HUDEP-2 (cell line): Measurements from ENCODE around the gene MS4A6A.
"Not testable (repeated sequence)": the region's sequence is repeated elsewhere in the genome, so short reads cannot be mapped to it uniquely, and the experiment has no call there.

Experiments used
- DNase-seq, 76 experiments: peaks; one replicate each; lab custom pipeline; 2025; ENCODE audit not compliant: unreplicated experiment in 76 of 76; lab: John Stamatoyannopoulos, UW

Gene MS4A6A

DNA sequence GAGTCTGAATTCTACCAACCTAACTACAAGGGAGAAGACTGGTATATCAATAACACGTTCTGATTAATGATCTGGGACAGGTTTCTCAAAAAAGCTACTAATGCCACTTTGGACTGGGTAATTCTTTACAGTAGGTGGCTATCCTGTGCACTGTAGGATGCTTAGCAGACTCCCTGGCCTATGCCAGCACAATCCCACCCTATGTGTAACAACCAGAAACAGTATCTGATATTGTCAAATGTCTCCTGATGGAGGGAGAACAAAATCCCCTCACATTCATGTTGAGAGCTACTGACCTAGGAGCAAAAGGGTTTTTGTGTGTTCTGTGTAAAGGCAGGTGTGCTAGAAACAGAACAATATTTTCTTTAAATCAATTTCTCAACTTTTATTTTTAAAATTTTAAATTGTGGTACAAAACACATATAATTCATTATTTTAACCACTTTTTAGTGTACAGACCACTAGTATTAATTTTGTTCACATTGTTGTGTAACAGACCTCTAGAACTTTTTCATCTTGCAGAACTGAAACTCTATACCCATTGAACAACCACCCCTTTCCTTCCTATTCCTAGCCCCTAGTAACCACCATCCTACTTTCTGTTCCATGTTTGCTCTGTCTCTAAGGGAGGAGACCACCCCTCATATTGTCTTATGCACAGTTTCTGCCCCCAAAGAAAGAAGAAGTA is 2.1 kb upstream of the MS4A6A start:
- no peak for DNase-seq

DNA sequence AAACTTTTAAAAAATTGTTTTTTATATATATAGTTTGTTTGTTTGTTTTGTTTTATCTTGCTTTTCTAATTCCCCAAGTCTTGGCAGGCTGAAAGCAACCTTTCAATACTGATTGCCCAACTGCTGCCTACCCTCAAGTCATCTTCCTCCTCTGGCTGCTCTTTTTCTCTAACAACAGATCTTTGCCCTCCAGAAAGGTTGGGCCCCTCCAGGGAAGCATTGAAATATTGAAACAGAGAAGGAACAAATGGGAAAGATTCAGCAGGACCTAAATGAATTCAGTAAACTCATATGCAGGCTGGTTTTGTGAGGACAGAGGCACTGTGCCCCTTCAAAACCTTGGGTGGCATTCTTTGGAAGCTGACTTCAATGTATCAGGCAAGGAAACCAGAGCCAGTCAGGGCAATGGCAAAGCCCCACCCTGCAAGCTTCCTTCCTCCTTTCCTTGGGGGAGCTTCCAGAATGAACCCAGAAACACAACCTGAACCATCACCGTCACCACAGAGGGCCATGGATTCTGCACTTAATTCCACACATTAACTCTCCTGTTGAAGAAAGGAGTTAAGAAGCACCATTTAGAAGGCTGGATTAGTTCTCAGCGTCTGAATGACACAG is 815 bp upstream of the MS4A6A start:
- no peak for DNase-seq

DNA sequence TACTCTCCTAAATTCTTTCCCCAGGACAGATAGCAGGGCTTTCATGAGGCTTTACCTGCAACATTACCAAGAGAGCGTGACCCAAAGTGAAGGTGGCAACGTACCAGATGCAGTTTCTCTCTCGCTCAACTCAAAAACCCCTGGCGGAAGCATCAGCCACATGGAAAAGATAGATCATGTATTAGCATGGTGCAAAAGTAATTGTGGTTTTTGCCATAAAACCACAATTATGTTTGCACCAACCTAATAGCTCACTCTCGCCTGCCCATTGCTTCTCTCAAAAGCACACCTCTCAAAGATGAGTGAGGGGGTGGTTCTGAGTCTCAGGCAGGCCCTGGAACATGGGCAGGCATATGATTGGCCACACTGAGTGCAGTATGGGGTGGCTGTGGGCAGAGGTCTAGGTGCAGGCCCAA is 7.0 kb downstream of the MS4A6A start:
- DNase-seq, result no peak

DNA sequence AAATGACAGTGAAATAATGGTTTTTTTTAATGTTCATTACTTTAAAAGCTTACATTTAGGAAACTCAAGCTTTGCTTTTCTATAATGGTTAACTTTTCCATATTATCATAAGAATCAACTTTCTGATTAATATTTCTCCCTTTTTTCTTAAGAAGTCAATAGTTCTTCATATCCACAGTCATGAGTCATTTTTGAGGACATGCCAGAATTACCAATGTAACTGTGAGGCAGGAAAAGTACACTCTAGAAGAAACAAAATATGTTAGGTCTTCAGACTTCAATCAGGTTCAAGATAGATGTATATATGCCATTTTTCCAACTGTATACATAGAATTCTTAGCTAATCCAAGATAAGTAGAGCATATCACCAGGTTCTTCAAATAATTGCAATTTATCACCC is 10.9 kb downstream of the MS4A6A start:
- DNase-seq, result no peak

- DNase-seq, result no peak
Observed at GRCh38 chr11:60170566-60170965, 12.3 kb downstream of the MS4A6A start.

DNA sequence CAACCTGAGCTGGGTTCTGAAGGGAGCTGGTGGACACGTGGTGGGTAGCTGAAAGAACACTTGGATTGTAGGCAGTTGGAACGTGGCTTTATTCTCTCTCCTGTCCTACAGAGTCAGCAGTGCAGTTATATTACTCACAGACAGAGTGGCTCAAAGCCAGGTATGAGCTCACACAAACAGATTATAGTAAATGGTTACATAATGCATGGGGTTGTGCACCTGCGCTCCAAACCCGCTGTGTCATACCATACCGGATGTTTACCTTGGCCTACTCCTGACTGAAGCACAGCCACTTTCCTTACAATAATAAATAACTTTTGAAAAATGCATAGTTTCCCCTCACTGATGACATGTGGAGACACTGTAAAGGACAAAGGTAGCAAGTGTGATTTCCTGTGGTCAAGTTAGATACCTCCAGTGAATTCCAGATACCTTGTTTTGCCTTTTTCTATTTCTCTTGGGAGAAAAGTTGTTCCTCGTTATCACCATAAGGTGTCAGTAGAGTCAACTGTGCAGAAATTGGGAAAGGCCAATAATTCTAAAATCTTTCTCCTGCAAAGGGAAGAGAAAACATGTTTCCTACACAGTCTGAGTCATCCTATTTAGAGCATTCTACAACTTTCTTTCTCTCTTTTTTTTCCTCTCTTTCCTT is 13.5 kb downstream of the MS4A6A start:
- DNase-seq, result peak in 5 of 76 experiments; percentile 2 to 34 (median 26)

GRCh38 chr11:60168306-60168705 is 14.6 kb downstream of the MS4A6A start:
- no peak for DNase-seq

DNA sequence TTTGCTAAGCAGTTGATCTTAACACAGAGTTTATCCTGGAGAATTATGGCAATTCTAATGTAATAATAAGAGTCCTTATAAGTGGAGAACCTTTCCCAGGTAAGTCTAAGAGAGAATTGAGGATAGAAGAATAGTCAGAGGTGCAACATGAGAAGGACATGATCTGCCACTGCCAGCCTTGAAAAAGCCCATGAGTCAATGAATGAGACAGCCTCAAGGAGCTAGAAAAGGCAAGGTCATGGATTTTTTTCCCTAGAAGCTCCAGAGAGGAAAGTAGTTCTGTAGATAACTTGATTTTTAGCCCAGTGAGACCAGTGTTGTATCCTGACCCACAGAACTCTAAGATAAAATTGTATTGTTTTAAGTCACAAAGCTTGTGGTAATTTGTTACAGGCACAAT is 16.9 kb downstream of the MS4A6A start:
- no peak for DNase-seq

- DNase-seq, result no peak
Observed at GRCh38 chr11:60165538-60165937, 17.3 kb downstream of the MS4A6A start.

GRCh38 chr11:60164550-60165075 is 18.3 kb downstream of the MS4A6A start:
- DNase-seq, result no peak

DNA sequence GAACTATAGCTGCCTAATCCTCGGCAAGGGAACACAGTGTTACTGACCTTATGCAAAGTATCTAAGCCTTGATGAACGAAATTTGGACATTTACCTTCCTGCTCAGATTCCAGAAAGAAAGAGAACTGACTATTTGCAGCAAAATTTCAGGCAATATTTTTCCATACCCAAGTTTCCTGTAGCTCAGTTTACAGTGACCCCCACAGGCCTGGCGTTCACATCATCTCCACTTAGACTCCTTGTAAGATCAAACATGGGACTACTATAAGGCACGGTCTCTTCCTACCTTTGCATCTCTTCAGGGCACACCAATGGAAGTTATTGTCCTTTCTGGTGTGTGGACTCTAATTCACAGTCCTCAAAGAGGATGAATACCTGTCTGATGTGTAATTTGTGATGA is 21.1 kb downstream of the MS4A6A start:
- no peak for DNase-seq

GRCh38 chr11:60161107-60161506 is 21.8 kb downstream of the MS4A6A start:
- no peak for DNase-seq

GRCh38 chr11:60159868-60160267 is 23.0 kb downstream of the MS4A6A start:
- DNase-seq, result no peak

DNA sequence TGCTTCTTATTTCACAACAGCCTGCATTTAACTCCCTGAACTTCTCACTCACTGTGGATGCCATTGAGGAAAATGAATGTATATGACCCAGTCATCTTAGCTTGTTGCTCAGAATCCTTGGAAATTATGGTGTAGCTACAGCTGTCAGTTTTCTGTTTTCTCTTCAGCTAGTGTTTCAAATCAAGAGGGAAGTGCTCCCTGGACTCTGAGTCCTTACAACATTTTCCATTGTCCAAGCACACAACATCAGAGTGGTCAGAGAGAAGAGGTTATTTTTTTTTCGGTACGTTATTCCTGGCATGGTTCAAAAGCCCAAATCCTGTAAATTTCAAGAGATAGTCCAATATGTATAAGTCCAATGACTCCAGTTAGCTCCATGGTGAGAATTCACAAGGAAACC is 23.6 kb downstream of the MS4A6A start:
- no peak for DNase-seq

DNA sequence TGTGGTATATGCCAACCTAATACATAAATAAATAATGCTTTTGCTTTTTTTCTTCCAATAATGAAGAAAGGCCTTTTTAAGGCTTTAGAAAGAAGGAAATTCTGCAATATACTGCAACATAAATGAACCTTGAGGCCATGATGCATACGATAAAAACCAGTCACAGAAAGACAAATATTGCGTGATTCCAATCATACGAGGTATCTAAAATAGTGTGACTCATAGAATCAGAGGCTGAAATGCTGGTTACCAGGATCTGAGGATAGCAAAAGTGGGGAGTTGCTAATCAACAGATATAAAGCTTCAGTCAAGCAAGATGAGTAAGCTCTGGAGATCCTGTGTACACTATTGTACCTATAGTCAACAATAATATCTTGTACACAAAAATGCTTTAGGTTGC is 24.2 kb downstream of the MS4A6A start:
- DNase-seq, result peak in 2 of 76 experiments; percentile 14

- no peak for DNase-seq
Observed at GRCh38 chr11:60155931-60156330, 27.0 kb downstream of the MS4A6A start.

DNA sequence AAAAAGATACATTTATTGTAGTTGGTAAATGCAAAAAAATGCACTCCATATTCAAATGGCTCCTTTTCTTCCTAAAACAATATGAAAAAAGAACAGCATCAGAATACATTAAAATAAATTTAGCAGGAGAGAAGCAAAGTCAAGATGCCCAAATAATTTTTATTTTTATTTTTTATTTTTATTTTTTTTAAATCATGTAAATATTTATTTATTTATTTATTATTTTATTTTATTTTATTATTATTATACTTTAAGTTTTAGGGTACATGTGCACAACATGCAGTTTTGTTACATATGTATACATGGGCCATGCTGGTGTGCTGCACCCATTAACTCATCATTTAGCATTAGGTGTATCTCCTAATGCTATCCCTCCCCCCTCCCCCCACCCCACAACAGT is 30.2 kb downstream of the MS4A6A start:
- not testable (repeated sequence) for DNase-seq

DNA sequence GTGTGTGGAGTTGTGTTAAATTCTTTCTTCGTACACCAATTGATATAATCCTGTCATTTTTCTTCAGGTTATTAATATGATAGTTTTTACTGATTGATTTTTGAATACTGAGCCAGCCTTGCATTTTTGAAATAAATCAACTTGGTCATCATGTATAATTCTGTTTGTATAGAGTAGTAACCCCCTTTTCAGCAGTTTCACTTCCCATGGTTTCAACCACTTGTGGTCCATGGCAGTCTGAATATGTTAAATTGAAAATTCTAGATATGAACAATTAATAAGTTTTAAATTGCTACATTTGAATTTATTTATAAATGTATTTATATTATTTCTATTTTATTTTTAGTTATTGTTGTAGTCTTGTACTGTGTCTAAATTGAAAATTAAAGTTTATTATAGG is 32.6 kb downstream of the MS4A6A start:
- DNase-seq, result no peak

DNA sequence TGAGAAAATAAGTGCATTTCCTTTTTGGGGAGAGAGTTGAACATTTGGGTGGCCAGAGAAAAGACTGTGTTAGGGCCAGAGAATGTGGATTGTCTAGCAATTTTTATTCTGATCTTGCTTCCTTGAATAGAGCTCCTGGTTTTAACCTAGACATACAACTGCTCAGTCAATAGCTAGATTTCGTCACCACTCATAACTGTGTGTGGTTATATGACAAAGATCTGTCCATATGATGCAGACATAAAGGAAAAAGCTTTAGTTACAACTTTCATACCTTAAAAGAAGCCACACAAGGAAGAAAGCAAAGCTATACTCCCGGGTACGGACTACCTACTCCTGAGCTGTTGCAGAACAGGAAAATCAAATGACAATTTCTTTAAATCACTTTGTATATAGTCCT is 37.2 kb downstream of the MS4A6A start:
- DNase-seq, result no peak

DNA sequence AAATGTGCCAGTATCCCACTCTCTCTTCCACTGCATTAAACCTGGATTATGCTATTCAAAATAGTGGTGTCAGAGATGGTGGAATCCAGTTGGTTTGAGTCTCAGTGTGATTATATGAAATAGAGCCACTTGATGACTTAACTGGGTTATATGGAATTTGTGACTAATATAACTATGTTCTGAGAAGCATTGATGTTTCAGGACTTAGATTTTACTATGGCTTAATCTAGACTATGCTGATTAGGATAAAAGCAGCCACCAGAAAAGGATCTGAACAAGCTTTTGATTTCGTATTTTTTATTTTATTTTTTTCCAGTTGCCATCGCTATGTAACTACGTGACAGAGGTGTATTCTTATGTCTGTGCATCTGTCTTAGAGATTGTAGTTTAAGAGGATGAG is 39.1 kb downstream of the MS4A6A start:
- no peak for DNase-seq

GRCh38 chr11:60133917-60134316 is 49.0 kb downstream of the MS4A6A start:
- DNase-seq, result no peak

GRCh38 chr11:60131912-60132311 is 51.0 kb downstream of the MS4A6A start:
- no peak for DNase-seq
